ENCODE data around the gene LGALS9. TPM values are rescaled to one million over a fixed set of nuclear protein-coding genes. Genes with fewer than 3 reads are reported as not detected.
A peak's percentile ranks its signal among the peaks of the same experiment; 100 is the strongest.

LGALS9 gene
- total RNA-seq, 2 donors from 2014 or later: 44.8 to 46.3 TPM

DNA sequence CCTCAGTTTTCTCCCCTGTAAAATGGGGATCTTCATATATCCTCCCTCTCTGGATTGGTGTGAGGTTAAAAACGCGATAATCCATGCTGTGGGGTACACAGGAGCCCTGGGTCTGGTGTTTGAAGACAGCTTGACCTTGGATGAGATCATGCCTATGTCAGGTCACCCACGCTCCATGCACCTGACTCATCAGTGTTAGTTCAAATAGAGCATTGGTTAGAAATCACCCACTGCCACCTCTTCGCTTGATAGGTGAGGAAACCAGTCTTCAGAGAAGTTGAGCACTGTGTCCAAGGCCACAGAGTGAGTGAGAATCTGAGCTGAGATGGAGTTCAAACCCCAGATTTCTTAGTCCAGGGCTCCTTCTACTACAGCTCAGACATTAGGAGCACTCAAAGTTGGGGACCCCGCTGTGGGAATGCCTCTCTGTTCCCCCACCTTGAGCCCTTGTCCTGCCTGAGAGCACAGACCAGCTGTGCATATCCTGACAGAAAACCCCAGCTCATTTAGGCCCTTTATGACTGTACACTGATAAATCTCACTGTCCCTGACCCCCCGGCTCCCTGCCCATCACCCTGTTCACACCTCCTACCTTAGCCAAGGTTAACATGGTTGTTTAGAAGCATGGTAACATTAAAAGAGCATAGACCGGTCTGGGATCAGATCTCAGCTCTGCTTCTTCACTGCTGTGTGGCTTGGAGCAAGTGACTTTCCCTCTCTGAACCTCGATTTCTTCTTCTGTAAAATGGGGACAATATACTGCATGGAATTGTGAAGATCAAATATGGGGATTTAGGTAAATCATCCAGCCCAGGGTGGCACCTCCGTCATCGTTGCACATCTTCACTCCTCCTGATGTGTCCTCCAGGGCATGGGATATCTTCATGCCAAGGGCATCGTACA, 22.4 kb upstream of the LGALS9 start:
- ATAC-seq (replicated peaks in 1 of 2) (peak; percentile 43 to 66), DNase-seq (no peak)
- no peak overlapping the region for H3K27ac Mint-ChIP-seq
- H3K9me3 Mint-ChIP-seq: no peaks in the 10 kb centered on the region
- H3K36me3 Mint-ChIP-seq (ENCODE audit: insufficient read depth in 2 of 2): peaks cover 3 to 22% of the 10 kb centered on the region in 2 donors
- no peaks in the 10 kb centered on the region for H3K27me3 Mint-ChIP-seq (ENCODE audit: low read depth)
- H3K4me3 Mint-ChIP-seq: no peak overlapping the region
- peaks cover 25% of the 10 kb centered on the region for H3K4me1 Mint-ChIP-seq (ENCODE audit: low read depth)

DNA sequence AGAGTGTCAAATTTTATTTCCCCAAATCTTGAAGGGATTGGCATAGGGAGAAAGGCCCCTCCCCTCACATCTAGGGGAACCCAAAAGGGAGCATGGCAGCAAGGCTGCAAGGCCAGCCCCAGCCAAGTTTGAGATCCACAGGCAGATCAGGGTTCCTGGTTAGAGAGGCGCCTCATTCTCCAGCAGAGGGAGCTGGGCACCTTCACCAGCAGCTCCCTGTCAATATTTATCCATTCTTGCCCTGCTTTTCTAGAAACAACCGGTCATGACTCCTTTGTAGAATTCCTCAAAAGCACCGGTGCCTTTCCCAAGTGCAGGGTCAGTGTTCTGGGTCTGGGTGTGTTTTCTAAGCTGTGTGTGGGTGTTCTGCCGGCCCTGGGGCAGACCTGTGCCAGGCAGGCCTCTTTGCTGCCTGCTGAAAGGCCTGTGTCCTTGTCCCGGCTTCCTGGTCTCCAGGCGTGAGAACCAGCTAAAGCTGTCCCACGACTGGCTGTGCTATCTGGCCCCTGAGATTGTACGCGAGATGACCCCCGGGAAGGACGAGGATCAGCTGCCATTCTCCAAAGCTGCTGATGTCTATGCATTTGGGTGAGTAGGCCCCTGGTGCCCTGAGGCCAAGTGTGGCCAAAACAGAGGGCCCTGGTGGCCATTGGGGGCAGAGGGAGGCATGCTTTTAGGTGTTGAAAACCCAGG, 21.2 kb upstream of the LGALS9 start:
- Mint-ChIP-seq H3K4me3 (no peak overlapping the region), H3K27ac (no peak overlapping the region), H3K4me1 (ENCODE audit: low read depth) (peaks cover 27% of the 10 kb centered on the region), H3K9me3 (no peaks in the 10 kb centered on the region), H3K36me3 (ENCODE audit: insufficient read depth in 2 of 2) (peaks cover 3 to 28% of the 10 kb centered on the region in 2 donors), H3K27me3 (ENCODE audit: low read depth) (no peaks in the 10 kb centered on the region)
- ATAC-seq (replicated peaks in 1 of 2) (no peak), DNase-seq (peak in 1 of 2 donors; percentile 24)

DNA sequence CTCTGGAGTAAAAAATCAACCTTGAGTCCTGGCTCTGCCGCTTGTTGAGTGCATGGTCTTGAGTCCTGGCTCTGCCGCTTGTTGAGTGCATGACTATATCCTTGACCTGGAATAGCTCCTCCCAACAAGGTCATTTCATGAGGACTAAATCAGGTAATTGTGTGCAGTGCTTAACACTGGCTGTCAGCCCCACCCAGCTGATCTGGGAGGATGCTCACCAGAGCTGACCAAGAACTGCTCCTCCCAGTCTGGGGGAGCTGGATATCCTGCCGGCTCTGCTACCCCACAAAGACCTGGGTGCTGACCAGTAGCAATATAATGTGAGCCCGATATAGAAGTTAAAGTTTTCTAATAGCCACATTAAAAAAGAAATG, 20.7 kb upstream of the LGALS9 start:
- Mint-ChIP-seq H3K36me3 (ENCODE audit: insufficient read depth in 2 of 2) (peaks cover 6 to 34% of the 10 kb centered on the region in 2 donors), H3K9me3 (no peaks in the 10 kb centered on the region), H3K4me3 (no peak overlapping the region), H3K27me3 (ENCODE audit: low read depth) (no peaks in the 10 kb centered on the region), H3K4me1 (ENCODE audit: low read depth) (peaks cover 32% of the 10 kb centered on the region), H3K27ac (no peak overlapping the region)
- no peak for DNase-seq
- ATAC-seq (replicated peaks in 1 of 2): no peak

DNA sequence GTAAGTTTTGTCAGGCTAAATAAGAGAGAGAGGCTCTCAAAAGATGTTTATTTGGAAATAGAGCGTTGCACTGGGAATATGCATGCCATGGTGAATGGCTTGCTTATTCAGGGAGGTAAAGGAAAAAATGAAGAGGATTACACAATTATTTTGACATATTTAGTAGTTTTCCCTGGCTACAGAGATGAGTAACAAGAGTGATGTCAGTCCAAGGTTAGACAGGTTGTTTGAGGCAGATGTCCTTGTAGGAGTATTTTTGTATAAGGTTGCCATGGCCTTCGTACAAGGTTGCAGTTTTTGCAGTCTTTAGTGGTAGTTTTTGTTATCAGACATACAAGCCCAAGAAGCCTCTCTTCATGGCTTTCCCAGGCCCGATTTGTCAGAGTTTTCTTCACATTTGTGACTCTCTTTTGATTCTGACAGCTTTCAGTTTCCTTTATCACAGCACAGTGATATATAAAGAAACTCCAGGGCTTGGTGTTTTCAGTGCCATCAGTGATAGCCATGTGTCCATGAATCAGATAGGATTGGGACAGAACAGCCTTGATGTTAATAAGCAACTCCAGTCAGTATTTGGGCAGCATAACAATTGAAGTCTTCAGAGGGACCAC, 18.7 kb upstream of the LGALS9 start:
- ATAC-seq (replicated peaks in 1 of 2): peak; percentile 43 to 55
- Mint-ChIP-seq H3K4me3 (peak overlapping the region in 1 of 2 donors; percentile 35), H3K36me3 (ENCODE audit: insufficient read depth in 2 of 2) (peaks cover 13 to 45% of the 10 kb centered on the region in 2 donors), H3K27ac (peak overlapping the region; percentile 55), H3K9me3 (no peaks in the 10 kb centered on the region), H3K4me1 (ENCODE audit: low read depth) (peaks cover 51% of the 10 kb centered on the region), H3K27me3 (ENCODE audit: low read depth) (no peaks in the 10 kb centered on the region)
- DNase-seq: no peak

DNA sequence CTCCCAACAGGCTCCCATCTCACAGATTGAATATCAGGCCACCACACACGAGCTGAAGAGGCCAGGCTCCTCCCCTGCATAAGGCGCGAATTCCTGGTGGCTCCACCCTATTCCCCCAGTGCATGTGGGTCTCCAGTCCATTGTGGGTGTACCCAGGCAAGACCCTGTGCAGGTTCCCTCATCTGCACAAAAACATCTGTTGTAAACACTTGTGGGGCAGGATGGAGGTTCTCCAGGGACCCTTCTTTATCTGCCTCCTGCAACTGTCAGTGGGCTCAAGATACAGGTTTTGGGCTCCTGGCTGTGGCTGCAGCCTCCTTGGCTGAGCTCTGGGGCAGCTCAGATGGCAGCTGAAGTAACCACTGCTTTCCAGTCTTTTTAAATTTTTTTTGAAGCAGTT, 17.6 kb upstream of the LGALS9 start:
- Mint-ChIP-seq H3K36me3 (ENCODE audit: insufficient read depth in 2 of 2) (peaks cover 16 to 49% of the 10 kb centered on the region in 2 donors), H3K4me1 (ENCODE audit: low read depth) (peaks cover 47% of the 10 kb centered on the region), H3K27me3 (ENCODE audit: low read depth) (no peaks in the 10 kb centered on the region), H3K4me3 (no peak overlapping the region), H3K27ac (no peak overlapping the region), H3K9me3 (no peaks in the 10 kb centered on the region)
- DNase-seq: no peak
- no peak for ATAC-seq (replicated peaks in 1 of 2)

DNA sequence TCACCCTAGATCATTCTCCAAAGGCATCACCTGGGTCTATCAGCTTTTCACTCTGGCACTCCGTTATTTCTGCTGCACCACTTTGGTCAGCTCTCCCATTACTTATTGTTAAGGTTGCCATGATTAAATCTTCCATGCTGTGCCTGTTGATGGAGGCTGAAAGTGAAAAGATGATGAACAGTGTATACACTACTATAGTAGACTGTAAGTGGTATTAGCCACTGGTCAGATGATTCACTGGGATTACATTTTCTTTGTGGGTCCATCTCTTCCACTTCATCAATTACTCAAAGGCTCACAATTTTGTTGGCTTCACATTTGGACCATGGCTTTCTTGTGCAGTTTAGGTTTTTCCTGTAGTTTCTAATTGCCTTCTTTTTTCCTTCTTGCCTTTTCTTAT, 15.9 kb upstream of the LGALS9 start:
- no peaks in the 10 kb centered on the region for H3K9me3 Mint-ChIP-seq
- peak overlapping the region; percentile 16 for H3K27ac Mint-ChIP-seq
- peaks cover 49% of the 10 kb centered on the region for H3K4me1 Mint-ChIP-seq (ENCODE audit: low read depth)
- H3K36me3 Mint-ChIP-seq (ENCODE audit: insufficient read depth in 2 of 2): peaks cover 16 to 43% of the 10 kb centered on the region in 2 donors
- H3K27me3 Mint-ChIP-seq (ENCODE audit: low read depth): no peaks in the 10 kb centered on the region
- DNase-seq: no peak
- peak in 1 of 2 donors; percentile 27 for ATAC-seq (replicated peaks in 1 of 2)
- H3K4me3 Mint-ChIP-seq: no peak overlapping the region

DNA sequence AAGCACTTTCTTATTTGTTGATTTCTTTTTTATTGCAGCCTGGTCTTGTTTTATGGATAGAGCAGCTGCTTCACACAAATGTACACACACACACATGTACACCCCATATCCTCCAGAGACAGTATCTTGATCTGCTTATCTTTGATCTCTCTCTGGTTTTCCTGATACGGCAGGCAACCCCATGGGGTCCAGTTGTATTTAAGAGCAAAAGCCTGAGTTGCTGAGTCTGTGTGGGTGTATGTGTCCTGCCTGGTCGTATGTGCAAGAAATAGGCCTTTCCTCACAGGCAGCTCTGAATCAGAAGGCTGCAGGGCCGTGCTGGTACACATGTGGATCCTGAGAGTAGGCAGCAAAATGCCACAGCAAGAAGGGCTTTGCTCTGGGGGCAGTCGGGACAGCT, 14.6 kb upstream of the LGALS9 start:
- Mint-ChIP-seq H3K4me1 (ENCODE audit: low read depth) (peaks cover 56% of the 10 kb centered on the region), H3K9me3 (no peaks in the 10 kb centered on the region), H3K27ac (peak overlapping the region; percentile 95), H3K27me3 (ENCODE audit: low read depth) (no peaks in the 10 kb centered on the region), H3K4me3 (peak overlapping the region; percentile 56 to 87), H3K36me3 (ENCODE audit: insufficient read depth in 2 of 2) (peaks cover 19 to 43% of the 10 kb centered on the region in 2 donors)
- DNase-seq: no peak
- ATAC-seq (replicated peaks in 1 of 2): peak in 1 of 2 donors; percentile 11

DNA sequence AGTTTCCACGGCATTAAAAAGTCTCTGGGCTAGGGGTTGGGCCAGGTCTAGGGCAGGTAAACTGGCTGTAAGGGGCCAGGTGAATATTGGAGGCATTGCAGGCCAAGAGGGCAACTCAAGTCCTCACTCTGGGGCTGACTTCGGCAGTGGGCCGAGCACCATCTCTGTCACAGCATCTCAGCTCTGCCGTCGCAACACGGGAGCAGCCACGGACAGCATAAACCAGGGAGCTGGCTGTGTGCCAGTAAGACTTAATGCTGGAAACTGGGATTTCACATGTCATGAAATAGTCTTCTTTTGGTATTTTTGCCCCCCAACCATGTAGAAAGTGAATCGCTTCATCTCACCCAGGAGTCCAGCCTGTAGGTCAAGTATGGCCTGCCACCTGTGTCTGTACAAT, 12.6 kb upstream of the LGALS9 start:
- Mint-ChIP-seq H3K4me1 (ENCODE audit: low read depth) (peaks cover 43% of the 10 kb centered on the region), H3K27ac (no peak overlapping the region), H3K27me3 (ENCODE audit: low read depth) (no peaks in the 10 kb centered on the region), H3K9me3 (no peaks in the 10 kb centered on the region), H3K36me3 (ENCODE audit: insufficient read depth in 2 of 2) (peaks cover 20 to 44% of the 10 kb centered on the region in 2 donors), H3K4me3 (no peak overlapping the region)
- DNase-seq (no peak), ATAC-seq (replicated peaks in 1 of 2) (no peak)

DNA sequence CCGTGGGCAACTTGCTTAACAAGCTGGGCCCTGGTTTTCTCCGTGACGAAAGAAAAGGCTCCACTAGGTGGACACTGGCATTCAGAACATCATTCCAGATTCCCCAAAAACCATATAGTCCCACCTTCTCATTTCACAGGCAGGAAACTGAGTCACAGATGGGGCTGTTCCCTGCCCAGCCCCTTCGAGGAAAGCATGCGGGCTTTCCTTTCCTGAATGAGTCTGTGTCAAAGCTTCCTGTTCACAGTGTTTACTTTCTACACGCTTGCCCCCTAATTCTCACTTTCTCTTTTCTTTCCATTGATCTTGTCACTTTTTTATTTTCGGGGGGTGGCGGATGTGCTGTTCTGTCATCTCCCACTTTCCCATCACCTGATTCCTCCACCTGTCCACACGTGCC, 10.3 kb upstream of the LGALS9 start:
- Mint-ChIP-seq H3K27me3 (ENCODE audit: low read depth) (no peaks in the 10 kb centered on the region), H3K4me1 (ENCODE audit: low read depth) (peaks cover 32% of the 10 kb centered on the region), H3K36me3 (ENCODE audit: insufficient read depth in 2 of 2) (peaks cover 19 to 35% of the 10 kb centered on the region in 2 donors), H3K4me3 (peak overlapping the region in 1 of 2 donors; percentile 22), H3K9me3 (no peaks in the 10 kb centered on the region), H3K27ac (peak overlapping the region; percentile 6)
- DNase-seq (no peak), ATAC-seq (replicated peaks in 1 of 2) (peak in 1 of 2 donors; percentile 56)

DNA sequence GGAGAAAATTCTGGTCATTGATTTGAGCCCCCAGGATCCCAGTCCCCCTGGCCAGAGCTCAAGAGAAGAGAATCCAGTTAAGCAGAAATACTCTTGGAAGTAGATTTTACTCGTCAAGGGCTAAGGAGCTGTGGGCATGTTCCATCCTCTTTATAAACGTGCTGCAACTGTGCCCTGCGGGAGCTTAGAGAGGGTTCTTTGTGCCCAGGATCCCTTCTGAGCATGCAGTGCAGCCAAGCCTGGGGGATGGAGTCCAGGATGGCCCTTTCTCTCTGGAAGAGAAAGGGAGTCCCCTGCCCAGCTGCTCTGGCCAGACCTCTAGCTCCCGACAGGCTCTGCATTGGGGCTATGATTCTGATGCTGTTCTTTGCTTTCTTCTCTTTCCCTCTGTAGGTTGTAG, 9.5 kb upstream of the LGALS9 start:
- Mint-ChIP-seq H3K27ac (no peak overlapping the region), H3K9me3 (no peaks in the 10 kb centered on the region), H3K4me3 (no peak overlapping the region), H3K36me3 (ENCODE audit: insufficient read depth in 2 of 2) (peaks cover 17 to 30% of the 10 kb centered on the region in 2 donors), H3K4me1 (ENCODE audit: low read depth) (peaks cover 27% of the 10 kb centered on the region), H3K27me3 (ENCODE audit: low read depth) (no peaks in the 10 kb centered on the region)
- DNase-seq: no peak
- no peak for ATAC-seq (replicated peaks in 1 of 2)

DNA sequence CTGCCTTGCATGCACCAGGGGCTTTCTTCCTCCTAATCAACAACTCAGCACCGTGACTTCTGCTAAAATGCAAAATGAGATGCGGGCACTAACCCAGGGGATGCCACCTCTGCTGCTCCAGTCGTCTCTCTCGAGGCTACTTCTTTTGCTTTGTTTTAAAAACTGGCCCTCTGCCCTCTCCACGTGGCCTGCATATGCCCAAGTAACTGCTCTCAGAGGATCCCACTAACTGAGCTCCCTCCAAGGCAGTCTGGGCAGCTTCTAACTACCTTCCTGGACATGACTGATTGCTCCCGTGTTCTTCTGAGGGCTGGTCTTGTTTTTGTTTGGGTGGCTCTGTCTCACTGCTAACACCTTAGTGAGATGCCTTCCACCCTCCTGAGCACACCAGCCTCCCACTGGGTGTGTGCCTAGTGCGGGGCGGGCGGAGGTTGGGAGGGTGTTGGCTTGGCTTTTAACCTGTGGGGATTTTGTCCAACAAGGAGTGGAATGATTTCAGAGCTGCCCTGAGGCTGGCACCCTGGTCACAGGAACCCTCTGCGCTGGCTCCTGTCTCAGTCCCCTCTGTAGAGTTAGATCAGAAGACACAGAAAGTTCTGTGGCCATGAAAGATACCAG, 8.9 kb upstream of the LGALS9 start:
- no peak overlapping the region for H3K4me3 Mint-ChIP-seq
- no peaks in the 10 kb centered on the region for H3K9me3 Mint-ChIP-seq
- ATAC-seq (replicated peaks in 1 of 2) (no peak), DNase-seq (no peak)
- peaks cover 22% of the 10 kb centered on the region for H3K4me1 Mint-ChIP-seq (ENCODE audit: low read depth)
- peaks cover 14 to 27% of the 10 kb centered on the region in 2 donors for H3K36me3 Mint-ChIP-seq (ENCODE audit: insufficient read depth in 2 of 2)
- H3K27me3 Mint-ChIP-seq (ENCODE audit: low read depth): no peaks in the 10 kb centered on the region
- H3K27ac Mint-ChIP-seq: no peak overlapping the region

DNA sequence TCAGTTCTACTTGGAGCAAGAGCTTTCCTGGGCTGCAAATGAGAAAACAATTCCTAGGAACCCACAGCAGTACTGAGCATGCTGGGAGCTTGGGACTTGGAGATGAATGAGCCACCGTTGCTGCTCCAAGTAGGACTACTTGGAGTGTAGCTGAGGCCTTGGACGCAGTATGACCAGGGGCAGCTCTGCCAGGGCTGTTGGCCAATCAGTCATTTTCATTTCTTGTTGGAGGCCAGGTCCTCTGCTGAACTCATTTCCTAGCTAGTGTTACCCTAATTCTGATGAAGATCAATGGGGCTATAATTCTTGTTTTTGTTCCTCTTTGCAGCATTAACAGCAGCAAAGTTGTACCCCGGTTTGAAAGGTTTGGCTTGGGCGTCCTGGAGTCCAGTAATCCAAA, 8.0 kb upstream of the LGALS9 start:
- peaks cover 14 to 22% of the 10 kb centered on the region in 2 donors for H3K36me3 Mint-ChIP-seq (ENCODE audit: insufficient read depth in 2 of 2)
- no peak for DNase-seq

DNA sequence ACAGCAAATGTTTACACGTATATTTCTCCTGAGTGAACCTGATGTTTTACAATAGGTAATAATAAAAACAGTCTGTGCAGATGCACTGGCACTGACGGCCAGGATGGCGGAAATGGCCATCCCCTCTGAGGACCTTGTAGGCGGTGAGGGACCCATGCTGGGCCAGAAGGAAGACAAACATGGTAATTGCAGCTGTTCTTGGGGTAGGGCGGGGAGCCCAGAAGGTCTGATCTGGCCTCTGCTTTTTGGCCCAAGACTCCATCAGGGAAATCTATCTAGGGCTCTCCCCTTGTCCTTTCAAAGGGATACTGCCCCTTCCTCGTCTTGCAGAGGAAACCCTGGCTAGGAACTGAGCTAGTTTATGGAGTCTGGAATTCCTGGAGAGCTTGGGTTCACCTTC, 7.4 kb upstream of the LGALS9 start:
- Mint-ChIP-seq H3K27me3 (ENCODE audit: low read depth) (no peaks in the 10 kb centered on the region), H3K4me1 (ENCODE audit: low read depth) (peaks cover 29% of the 10 kb centered on the region), H3K4me3 (no peak overlapping the region), H3K36me3 (ENCODE audit: insufficient read depth in 2 of 2) (peaks cover 10 to 22% of the 10 kb centered on the region in 2 donors), H3K27ac (no peak overlapping the region), H3K9me3 (no peaks in the 10 kb centered on the region)
- ATAC-seq (replicated peaks in 1 of 2) (no peak), DNase-seq (no peak)

More for the DNA sequence above, 8.0 kb upstream of the LGALS9 start:
- Mint-ChIP-seq H3K27me3 (ENCODE audit: low read depth) (no peaks in the 10 kb centered on the region), H3K9me3 (no peaks in the 10 kb centered on the region), H3K4me3 (no peak overlapping the region), H3K4me1 (ENCODE audit: low read depth) (peaks cover 22% of the 10 kb centered on the region), H3K27ac (no peak overlapping the region)
- ATAC-seq (replicated peaks in 1 of 2): no peak
